SK-N-SH (cell line): ENCODE data around the gene PRR27. TPM values are rescaled to one million over a fixed set of nuclear protein-coding genes. Genes with fewer than 3 reads are reported as not detected.

Source experiments
- CTCF ChIA-PET: fragments of 300-600, 350-600 bp; formaldehyde crosslinking; extraction: SDS; loops from one replicate; lab custom pipeline; 2021; lab: Yijun Ruan, JAX
- POLR2A ChIA-PET: fragments of 350-600 bp; sonication (Branson Sonifier 250); formaldehyde crosslinking; extraction: SDS; loops from one replicate; lab custom pipeline; 2020; ENCODE audit warnings: antibody characterized with exemption, inconsistent platforms; lab: Yijun Ruan, JAX
- DNase-seq: peaks from one replicate; pipeline ENCODE4 v3.0.0; 2012
- H2AFZ ChIP-seq: fragments of 200-600 bp; sonication (generic); 2 replicates; pipeline ENCODE4 v1.8.1; 2016; ENCODE audit warnings: antibody characterized with exemption, mild to moderate bottlenecking, low read depth
- H3F3A ChIP-seq: fragments of 200-600 bp; sonication (generic); replicated peaks from 2 replicates; pipeline ENCODE3; 2016; ENCODE audit warnings: antibody characterized with exemption, mild to moderate bottlenecking; ENCODE audit not compliant: insufficient read depth
- H3K27ac ChIP-seq, 2 experiments: fragments of 200-500 bp in 1 of 2; fragments of 200-600 bp in 1 of 2; sonication (Bioruptor generic) in 1 of 2; sonication (generic), shearing (Covaris generic) in 1 of 2; 2 replicates each; pipeline versions ENCODE4 v1.5.1 to v1.6.1; 2014 to 2016; ENCODE audit warnings: low read depth in 2 of 2, inconsistent platforms in 1 of 2, low read length in 1 of 2, mild to moderate bottlenecking in 1 of 2, mixed read lengths in 1 of 2
- H3K27me3 ChIP-seq: fragments of 200-600 bp; sonication (generic), shearing (Covaris generic); 2 replicates; pipeline ENCODE4 v1.6.1; 2016; ENCODE audit warnings: mixed run types; ENCODE audit not compliant: insufficient read depth
- H3K36me3 ChIP-seq, 2 experiments: fragments of 200-500 bp in 1 of 2; fragments of 200-600 bp in 1 of 2; sonication (Bioruptor generic) in 1 of 2; sonication (generic) in 1 of 2; replicated peaks in 1 of 2; 2 replicates each; pipeline versions ENCODE3 to v1.5.1; 2014 to 2016; ENCODE audit warnings: low read length in 1 of 2, mild to moderate bottlenecking in 1 of 2; ENCODE audit not compliant: insufficient read depth in 2 of 2, control insufficient read depth in 1 of 2
- H3K4me1 ChIP-seq, 2 experiments: fragments of 200-500 bp in 1 of 2; fragments of 200-600 bp in 1 of 2; sonication (Bioruptor generic) in 1 of 2; sonication (generic), shearing (Covaris generic) in 1 of 2; 2 replicates each; pipeline versions ENCODE4 v1.5.1 to v1.6.1; 2014 to 2016; ENCODE audit warnings: low read depth in 1 of 2, low read length in 1 of 2, mixed run types in 1 of 2; ENCODE audit not compliant: insufficient read depth in 2 of 2, control insufficient read depth in 1 of 2
- H3K4me2 ChIP-seq: fragments of 200-600 bp; sonication (generic), shearing (Covaris generic); 2 replicates; pipeline ENCODE4 v1.6.1; 2017; ENCODE audit warnings: mixed run types
- H3K4me3 ChIP-seq, 2 experiments: fragments of 200-500 bp in 1 of 2; fragments of 200-600 bp in 1 of 2; sonication (Bioruptor generic) in 1 of 2; sonication (generic), shearing (Covaris generic) in 1 of 2; 2 replicates each; pipeline versions ENCODE4 v1.5.1 to v1.8.1; 2014 to 2016; ENCODE audit warnings: low read depth in 2 of 2, inconsistent platforms in 1 of 2, low read length in 1 of 2, mild to moderate bottlenecking in 1 of 2, mixed read lengths in 1 of 2, moderate library complexity in 1 of 2
- H3K79me2 ChIP-seq: fragments of 200-600 bp; sonication (generic); 2 replicates; pipeline ENCODE4 v1.8.1; 2017; ENCODE audit warnings: mild to moderate bottlenecking; ENCODE audit not compliant: insufficient read depth
- H3K9ac ChIP-seq: fragments of 200-600 bp; sonication (generic); 2 replicates; pipeline ENCODE4 v1.6.1; 2017; ENCODE audit warnings: mixed run types
- H3K9me2 ChIP-seq: fragments of 200-600 bp; sonication (generic); 2 replicates; pipeline ENCODE4 v1.6.1; 2017; ENCODE audit warnings: mixed run types
- H3K9me3 ChIP-seq: fragments of 200-600 bp; sonication (generic); 2 replicates; pipeline ENCODE4 v1.6.1; 2017; ENCODE audit warnings: mixed run types, mild to moderate bottlenecking, moderate library complexity
- H4K20me1 ChIP-seq: fragments of 200-600 bp; sonication (generic); 2 replicates; pipeline ENCODE4 v1.6.1; 2017; ENCODE audit warnings: mild to moderate bottlenecking, mixed run types; ENCODE audit not compliant: insufficient read depth
- CHD2 ChIP-seq: fragments of 150-350 bp; IDR thresholded peaks from 2 replicates; pipeline ENCODE4 v1.6.1; 2018; ENCODE audit warnings: low read length; ENCODE audit not compliant: partially characterized antibody
- CTCF ChIP-seq: fragments of 200-600 bp; sonication (generic); IDR thresholded peaks from 2 replicates; pipeline ENCODE4 v1.6.1; 2017; ENCODE audit warnings: antibody characterized with exemption, mild to moderate bottlenecking, moderate library complexity
- EP300 ChIP-seq, 2 experiments: IDR thresholded peaks; 2 replicates each; pipeline versions ENCODE4 v1.4.0 to v1.6.1; 2012; ENCODE audit warnings: borderline replicate concordance in 1 of 2, low read depth in 1 of 2, low read length in 1 of 2
- GABPA ChIP-seq: IDR thresholded peaks from 2 replicates; pipeline ENCODE4 v1.4.0; 2012; ENCODE audit warnings: low read depth, mild to moderate bottlenecking
- GATA2 ChIP-seq: sonication (generic); formaldehyde crosslinking; IDR thresholded peaks from 2 replicates; pipeline ENCODE4 v1.5.0; 2020; ENCODE audit warnings: mild to moderate bottlenecking, missing genetic modification reagents
- IRF3 ChIP-seq: fragments of 150-350 bp; IDR thresholded peaks from 2 replicates; pipeline ENCODE4 v1.6.1; 2016; ENCODE audit warnings: mild to moderate bottlenecking, low read depth, low read length
- JUND ChIP-seq: IDR thresholded peaks from 2 replicates; pipeline ENCODE4 v1.4.0; 2012
- MAX ChIP-seq: IDR thresholded peaks from 2 replicates; pipeline ENCODE4 v1.4.0; 2012; ENCODE audit warnings: low read depth
- MEF2A ChIP-seq: IDR thresholded peaks from 2 replicates; pipeline ENCODE4 v1.4.0; 2012; ENCODE audit warnings: low read depth, borderline replicate concordance
- NFIC ChIP-seq: IDR thresholded peaks from 2 replicates; pipeline ENCODE4 v1.4.0; 2012; ENCODE audit warnings: borderline replicate concordance
- NRF1 ChIP-seq: IDR thresholded peaks from 2 replicates; pipeline ENCODE4 v1.6.1; 2012; ENCODE audit warnings: low read depth, mild to moderate bottlenecking, low read length
- POLR2AphosphoS5 ChIP-seq: IDR thresholded peaks from 2 replicates; pipeline ENCODE4 v1.6.1; 2012; ENCODE audit warnings: low read depth, low read length
- REST ChIP-seq: IDR thresholded peaks from 2 replicates; pipeline ENCODE4 v1.6.1; 2012; ENCODE audit warnings: mild to moderate bottlenecking, low read depth, low read length, moderate library complexity
- RFX5 ChIP-seq: IDR thresholded peaks from 2 replicates; pipeline ENCODE4 v1.6.1; 2012; ENCODE audit warnings: mild to moderate bottlenecking, improper control_type of control experiment, low read length
- TAF1 ChIP-seq: IDR thresholded peaks from 2 replicates; pipeline ENCODE4 v1.6.1; 2012; ENCODE audit warnings: low read depth, mild to moderate bottlenecking, low read length, moderate library complexity, borderline replicate concordance
- TCF12 ChIP-seq: IDR thresholded peaks from 2 replicates; pipeline ENCODE4 v1.4.0; 2012
- USF2 ChIP-seq: fragments of 150-350 bp; IDR thresholded peaks from 2 replicates; pipeline ENCODE4 v1.6.1; 2017; ENCODE audit warnings: antibody characterized with exemption, low read length, low read depth, borderline replicate concordance
- YY1 ChIP-seq: IDR thresholded peaks from 2 replicates; pipeline ENCODE4 v1.4.0; 2012; ENCODE audit warnings: low read depth, mild to moderate bottlenecking
- WGBS: methylation state at CpG from one replicate; pipeline ENCODE4 v1.1.6; 2017; ENCODE audit warnings: low lambda C conversion rate; 5-methylcytosine and 5-hydroxymethylcytosine counted together
- polyA plus RNA-seq, 3 experiments: library from polyadenylated mRNA; depleted of rRNA; stranded (reverse); fragments of >200 nt; gene quantifications; 2 replicates each; pipeline ENCODE4 v1.2.3, GENCODE V29; 2012

The PRR27 gene
- polyA plus RNA-seq, 1 of the 3 experiments (the other 2 are of a cell fraction): not detected

GRCh38 chr4:70197842-70198241 lies 43.8 kb downstream of the PRR27 start:
- 0% methylated on average over 2 of the region's 2 CpGs for WGBS
- no peaks in the 10 kb centered on the region for H3K27me3 ChIP-seq
- H3K4me2 ChIP-seq: no peak overlapping the region
- no peak overlapping the region for H3K27ac ChIP-seq
- H3K9me2 ChIP-seq: no peaks in the 10 kb centered on the region
- no peak for DNase-seq
- H2AFZ ChIP-seq: no peak overlapping the region
- H3K4me1 ChIP-seq: no peaks in the 10 kb centered on the region
- H3K36me3 ChIP-seq: no peaks in the 10 kb centered on the region
- no peaks in the 10 kb centered on the region for H4K20me1 ChIP-seq
- no peak overlapping the region for H3K4me3 ChIP-seq
- no peaks in the 10 kb centered on the region for H3F3A ChIP-seq
- H3K9me3 ChIP-seq: no peaks in the 10 kb centered on the region
- TF ChIP-seq GABPA: no peak
- TF ChIP-seq CTCF: no peak
- TF ChIP-seq JUND: no peak
- no peak for TF ChIP-seq USF2
- no peak for TF ChIP-seq NRF1
- no peak for TF ChIP-seq NFIC
- TF ChIP-seq EP300 (IDR thresholded peaks at IDR 0.05; ENCODE audit: borderline replicate concordance in 1 of 2, low read depth in 1 of 2, low read length in 1 of 2): no peak
- no peak for TF ChIP-seq MEF2A
- TF ChIP-seq IRF3: no peak
- TF ChIP-seq GATA2 (CRISPR knock-in tag): no peak
- no peak for TF ChIP-seq TCF12
- no peak for TF ChIP-seq TAF1
- no peak for TF ChIP-seq YY1
- TF ChIP-seq MAX: no peak
- no peak for TF ChIP-seq CHD2
- no peak for TF ChIP-seq RFX5
- no peak for TF ChIP-seq REST
- no peak for TF ChIP-seq POLR2AphosphoS5
- POLR2A ChIA-PET: no interaction called here
- no peaks in the 10 kb centered on the region for H3K79me2 ChIP-seq
- CTCF ChIA-PET: interaction anchor here (1.9 kb wide), 1 partner anchor 14 kb away, joined by 6 read pairs; no protein-coding TSS in a partner anchor
- H3K9ac ChIP-seq: no peak overlapping the region
